Liver (tissue), 2 donors: ENCODE data around the gene WFIKKN2.

ENCODE experiments used
- MAX ChIP-seq: IDR thresholded peaks from 2 replicates; pipeline ENCODE4 v1.6.1; 2016; ENCODE audit warnings: antibody characterized with exemption
- TF ChIP-seq, protein P1 (sequence below): IDR thresholded peaks from 2 replicates; pipeline ENCODE4 v1.6.1; 2016; ENCODE audit warnings: antibody characterized with exemption, mild to moderate bottlenecking
- TF ChIP-seq, protein P2 (sequence below): fragments of 150-350 bp; IDR thresholded peaks from 2 replicates; pipeline ENCODE4 v1.5.1; 2017; ENCODE audit warnings: improper control_type of control experiment, low read depth, low read length; ENCODE audit not compliant: missing input control
- donor health status: healthy.

GRCh38 chr17:50882851-50883250 lies 47.5 kb downstream of the WFIKKN2 start:
- TF ChIP-seq, protein P1, sequence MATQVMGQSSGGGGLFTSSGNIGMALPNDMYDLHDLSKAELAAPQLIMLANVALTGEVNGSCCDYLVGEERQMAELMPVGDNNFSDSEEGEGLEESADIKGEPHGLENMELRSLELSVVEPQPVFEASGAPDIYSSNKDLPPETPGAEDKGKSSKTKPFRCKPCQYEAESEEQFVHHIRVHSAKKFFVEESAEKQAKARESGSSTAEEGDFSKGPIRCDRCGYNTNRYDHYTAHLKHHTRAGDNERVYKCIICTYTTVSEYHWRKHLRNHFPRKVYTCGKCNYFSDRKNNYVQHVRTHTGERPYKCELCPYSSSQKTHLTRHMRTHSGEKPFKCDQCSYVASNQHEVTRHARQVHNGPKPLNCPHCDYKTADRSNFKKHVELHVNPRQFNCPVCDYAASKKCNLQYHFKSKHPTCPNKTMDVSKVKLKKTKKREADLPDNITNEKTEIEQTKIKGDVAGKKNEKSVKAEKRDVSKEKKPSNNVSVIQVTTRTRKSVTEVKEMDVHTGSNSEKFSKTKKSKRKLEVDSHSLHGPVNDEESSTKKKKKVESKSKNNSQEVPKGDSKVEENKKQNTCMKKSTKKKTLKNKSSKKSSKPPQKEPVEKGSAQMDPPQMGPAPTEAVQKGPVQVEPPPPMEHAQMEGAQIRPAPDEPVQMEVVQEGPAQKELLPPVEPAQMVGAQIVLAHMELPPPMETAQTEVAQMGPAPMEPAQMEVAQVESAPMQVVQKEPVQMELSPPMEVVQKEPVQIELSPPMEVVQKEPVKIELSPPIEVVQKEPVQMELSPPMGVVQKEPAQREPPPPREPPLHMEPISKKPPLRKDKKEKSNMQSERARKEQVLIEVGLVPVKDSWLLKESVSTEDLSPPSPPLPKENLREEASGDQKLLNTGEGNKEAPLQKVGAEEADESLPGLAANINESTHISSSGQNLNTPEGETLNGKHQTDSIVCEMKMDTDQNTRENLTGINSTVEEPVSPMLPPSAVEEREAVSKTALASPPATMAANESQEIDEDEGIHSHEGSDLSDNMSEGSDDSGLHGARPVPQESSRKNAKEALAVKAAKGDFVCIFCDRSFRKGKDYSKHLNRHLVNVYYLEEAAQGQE, result no peak
- TF ChIP-seq, protein P2, sequence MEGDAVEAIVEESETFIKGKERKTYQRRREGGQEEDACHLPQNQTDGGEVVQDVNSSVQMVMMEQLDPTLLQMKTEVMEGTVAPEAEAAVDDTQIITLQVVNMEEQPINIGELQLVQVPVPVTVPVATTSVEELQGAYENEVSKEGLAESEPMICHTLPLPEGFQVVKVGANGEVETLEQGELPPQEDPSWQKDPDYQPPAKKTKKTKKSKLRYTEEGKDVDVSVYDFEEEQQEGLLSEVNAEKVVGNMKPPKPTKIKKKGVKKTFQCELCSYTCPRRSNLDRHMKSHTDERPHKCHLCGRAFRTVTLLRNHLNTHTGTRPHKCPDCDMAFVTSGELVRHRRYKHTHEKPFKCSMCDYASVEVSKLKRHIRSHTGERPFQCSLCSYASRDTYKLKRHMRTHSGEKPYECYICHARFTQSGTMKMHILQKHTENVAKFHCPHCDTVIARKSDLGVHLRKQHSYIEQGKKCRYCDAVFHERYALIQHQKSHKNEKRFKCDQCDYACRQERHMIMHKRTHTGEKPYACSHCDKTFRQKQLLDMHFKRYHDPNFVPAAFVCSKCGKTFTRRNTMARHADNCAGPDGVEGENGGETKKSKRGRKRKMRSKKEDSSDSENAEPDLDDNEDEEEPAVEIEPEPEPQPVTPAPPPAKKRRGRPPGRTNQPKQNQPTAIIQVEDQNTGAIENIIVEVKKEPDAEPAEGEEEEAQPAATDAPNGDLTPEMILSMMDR, result no peak
- no peak for TF ChIP-seq MAX
